GM12892 (cell line): ENCODE results near the gene CDH8.

ENCODE experiments used
- DNase-seq: peaks from one replicate; pipeline ENCODE4 v3.0.0; 2011; ENCODE audit not compliant: insufficient read length
- FAIRE-seq: peaks from 2 replicates; lab custom pipeline; 2011; peaks lifted over from hg19 to GRCh38; lab: Jason Lieb, UNC
- POLR2A ChIP-seq: IDR thresholded peaks from 2 replicates; pipeline ENCODE4 v1.6.1; 2011; ENCODE audit warnings: low read depth, low read length, control low read depth
- POLR2AphosphoS5 ChIP-seq: IDR thresholded peaks from 2 replicates; pipeline ENCODE4 v1.6.1; 2011; ENCODE audit warnings: low read depth, low read length, control low read depth
- TAF1 ChIP-seq: IDR thresholded peaks from 2 replicates; pipeline ENCODE4 v1.6.1; 2011; ENCODE audit warnings: low read depth, mild to moderate bottlenecking, control low read depth, low read length, borderline replicate concordance

CDH8 gene

DNA sequence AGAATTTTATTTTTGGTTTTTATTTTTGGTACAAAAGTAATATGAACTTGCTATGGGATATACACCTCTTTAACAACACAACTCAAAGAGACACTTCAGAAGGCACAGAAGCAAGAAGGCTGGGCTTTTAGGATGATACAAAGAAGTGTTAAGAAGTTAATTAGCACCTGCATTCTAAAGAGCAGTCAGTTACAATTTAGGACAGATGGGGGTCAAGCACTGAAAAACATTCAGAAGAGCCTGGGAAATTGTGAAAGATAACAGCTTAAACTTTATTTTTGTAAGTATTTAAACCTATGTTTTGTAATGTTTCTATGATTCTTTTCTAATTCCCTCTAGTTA lies 163.5 kb downstream of the CDH8 start:
- FAIRE-seq: no peak
- DNase-seq: no peak
- TF ChIP-seq TAF1 (no peak), POLR2A (no peak), POLR2AphosphoS5 (no peak)

DNA sequence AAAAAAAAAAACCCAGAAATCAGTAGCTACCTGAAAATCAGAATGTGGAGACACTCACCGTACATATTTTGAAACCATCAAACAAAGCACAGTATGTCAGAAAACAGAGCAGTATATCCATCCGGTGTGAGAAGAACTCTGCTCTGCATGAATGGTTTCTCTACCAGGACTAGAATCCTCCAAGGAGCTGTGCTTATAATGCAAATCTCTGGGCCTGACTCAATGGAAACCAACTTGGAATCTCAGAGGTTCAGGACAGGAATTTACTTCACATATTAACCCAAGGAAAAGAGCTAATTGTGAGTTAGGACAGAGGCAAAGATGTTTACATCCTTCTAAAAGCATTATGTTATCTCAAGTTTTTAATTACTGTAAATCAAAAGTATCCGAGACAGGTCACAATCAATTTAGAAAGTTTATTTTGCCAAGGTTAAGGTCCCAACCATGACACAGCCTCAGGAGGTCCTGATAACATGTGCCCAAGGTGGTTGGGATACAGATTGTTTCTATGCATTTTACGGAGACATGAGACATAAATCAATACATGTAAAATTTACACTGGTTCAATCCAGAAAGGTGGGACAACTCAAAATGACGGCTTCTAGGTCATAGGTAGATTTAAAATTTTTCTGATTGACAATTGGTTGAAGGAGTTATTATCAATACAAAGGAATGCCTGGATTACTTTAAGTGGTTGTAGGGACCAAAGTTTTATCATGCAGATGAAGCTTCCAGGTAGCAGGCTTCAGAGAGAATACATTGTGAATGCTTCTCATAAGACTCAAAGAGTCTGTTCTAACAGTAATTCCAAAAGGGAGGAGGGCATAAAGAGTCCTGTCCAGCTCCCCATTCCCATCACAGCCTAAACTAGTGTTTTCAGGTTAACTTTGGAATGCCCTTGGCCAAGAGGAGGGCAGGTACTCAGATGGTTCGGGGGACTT lies 164.1 kb downstream of the CDH8 start:
- DNase-seq (no peak), FAIRE-seq (no peak)
- TF ChIP-seq POLR2AphosphoS5: no peak
- no peak for TF ChIP-seq POLR2A
- no peak for TF ChIP-seq TAF1

DNA sequence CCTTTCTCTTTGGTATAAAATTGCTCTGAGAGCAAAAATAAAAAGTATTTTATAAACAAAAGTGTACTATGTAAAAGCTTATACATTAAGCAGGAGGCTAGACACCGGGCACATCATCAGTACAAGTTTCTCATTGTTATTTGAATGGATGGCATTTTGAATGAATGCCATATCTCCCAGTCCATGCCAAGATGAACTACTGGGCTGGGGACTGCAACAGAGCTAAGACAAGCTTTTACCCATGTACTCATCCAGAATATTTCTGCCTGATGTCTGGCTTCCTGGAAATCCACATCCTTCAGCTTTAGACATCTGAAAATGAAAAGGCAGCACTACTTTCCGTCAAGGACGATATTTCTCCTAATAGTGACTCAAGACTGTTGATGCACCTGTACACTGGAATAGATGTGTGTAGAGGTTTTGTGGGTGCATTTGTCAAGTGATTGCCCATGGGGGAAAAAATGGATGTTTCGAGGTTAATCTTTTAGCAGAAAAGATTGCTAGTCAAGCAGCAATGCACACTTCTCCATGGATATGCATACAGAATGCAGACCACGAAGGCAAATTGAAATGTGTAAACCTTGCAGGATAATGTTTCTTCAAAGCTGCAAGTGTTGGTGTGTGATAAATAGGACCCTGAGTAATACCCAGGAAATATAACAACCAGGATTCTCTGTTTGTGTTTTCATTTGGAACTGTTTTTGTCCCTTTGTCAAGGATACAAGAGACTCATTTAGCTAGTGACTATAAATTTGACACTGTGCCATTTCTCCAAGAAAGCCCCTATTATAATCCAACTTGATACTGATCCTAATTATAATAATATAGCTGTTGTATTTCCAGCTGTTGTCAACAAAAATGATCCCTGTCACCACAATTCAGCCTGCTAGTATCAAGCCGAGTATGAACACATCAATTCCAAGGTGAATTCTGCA lies 173.8 kb downstream of the CDH8 start:
- FAIRE-seq (no peak), DNase-seq (no peak)
- TF ChIP-seq POLR2A: no peak
- TF ChIP-seq POLR2AphosphoS5: no peak
- TF ChIP-seq TAF1: no peak

DNA sequence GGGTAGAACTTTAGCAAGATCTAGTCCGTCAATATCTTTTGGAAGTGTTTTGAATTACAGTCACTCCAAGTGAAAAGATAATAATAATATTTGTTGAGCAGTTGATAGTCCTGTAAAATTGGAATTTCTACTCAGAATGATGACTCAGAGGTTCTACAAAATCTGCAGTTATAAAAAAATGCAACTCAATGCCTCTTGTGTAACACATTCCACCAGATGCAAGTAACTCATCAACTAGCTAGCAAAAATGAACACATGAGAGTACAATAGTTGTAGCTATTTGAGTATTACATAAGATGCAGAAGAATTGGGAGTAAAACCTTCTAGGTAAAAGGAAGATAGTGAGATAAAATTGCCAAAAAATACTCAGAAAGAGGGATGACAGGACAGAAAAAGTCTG lies 177.2 kb downstream of the CDH8 start:
- no peak for TF ChIP-seq TAF1
- TF ChIP-seq POLR2A: no peak
- no peak for DNase-seq
- FAIRE-seq: no peak

DNA sequence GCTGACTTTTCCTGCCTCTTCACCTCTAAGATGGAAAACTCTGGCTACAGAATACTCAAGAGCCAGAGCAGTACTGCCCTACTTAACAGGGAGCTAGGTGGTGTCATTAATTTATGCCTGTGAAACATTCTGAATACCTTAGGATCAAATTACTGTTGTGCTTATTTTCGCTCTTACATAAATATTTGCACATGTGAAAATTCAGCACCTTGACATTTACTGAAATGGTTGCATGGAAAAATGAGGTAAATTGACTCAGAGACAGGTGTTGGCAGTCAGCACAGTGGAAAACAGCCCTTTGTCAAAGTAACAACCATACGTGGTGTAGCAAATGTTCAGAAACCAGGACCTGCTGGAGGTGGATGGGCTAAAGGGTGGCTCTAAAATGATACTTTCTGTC lies 193.6 kb downstream of the CDH8 start:
- TF ChIP-seq POLR2A (no peak), POLR2AphosphoS5 (no peak), TAF1 (no peak)
- DNase-seq (no peak), FAIRE-seq (no peak)

DNA sequence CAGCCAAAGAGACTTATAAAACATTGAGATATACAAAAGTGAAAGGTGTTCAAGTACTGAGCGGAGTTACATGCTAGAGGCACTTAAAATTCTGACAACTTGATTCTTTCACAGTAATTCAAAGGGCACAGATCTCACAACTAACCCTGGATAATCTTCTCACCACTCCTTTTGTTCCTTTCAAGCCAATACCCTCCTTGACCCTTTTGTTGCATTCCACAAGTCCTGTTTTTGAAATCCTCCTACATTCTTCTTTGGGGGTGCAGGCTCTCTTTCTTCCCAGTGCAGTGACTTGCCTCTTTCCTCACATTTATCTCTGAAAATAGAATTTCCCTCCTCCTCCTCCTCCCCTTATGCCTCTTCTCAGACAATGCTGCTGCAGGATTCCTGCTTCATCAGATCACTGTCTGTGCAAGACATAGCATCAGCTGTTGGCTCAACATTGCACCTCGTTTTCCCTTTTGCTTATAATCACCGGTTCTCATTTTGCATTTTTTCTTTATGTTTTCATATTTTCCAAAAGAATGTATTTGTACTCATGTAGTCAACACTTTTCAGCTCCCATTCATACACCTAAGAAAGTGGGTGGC lies 199.3 kb downstream of the CDH8 start:
- TF ChIP-seq TAF1: no peak
- no peak for TF ChIP-seq POLR2A
- no peak for TF ChIP-seq POLR2AphosphoS5
- no peak for FAIRE-seq

DNA sequence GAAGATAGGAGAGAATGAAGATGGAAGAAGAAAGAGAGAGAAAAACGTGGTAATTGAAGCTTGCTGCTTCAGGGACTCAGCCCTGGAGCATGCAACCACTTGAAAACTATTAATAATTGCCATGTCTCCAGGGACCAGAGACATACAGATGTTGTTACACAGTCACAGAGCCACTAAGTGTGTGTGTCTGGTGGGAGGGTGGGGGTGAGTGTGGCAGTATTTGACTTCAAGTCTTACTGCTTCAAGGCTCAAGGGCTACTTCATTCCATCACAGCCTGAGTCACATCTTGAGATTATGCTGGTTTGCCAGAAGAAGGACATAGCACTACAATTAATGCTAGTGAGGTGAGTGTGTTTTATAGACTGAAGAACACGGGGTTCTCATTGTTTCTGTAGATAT lies 202.2 kb downstream of the CDH8 start:
- DNase-seq: no peak
- TF ChIP-seq TAF1: no peak
- TF ChIP-seq POLR2AphosphoS5: no peak
- no peak for TF ChIP-seq POLR2A
- no peak for FAIRE-seq

More for the DNA sequence above, 199.3 kb downstream of the CDH8 start:
- no peak for DNase-seq

DNA sequence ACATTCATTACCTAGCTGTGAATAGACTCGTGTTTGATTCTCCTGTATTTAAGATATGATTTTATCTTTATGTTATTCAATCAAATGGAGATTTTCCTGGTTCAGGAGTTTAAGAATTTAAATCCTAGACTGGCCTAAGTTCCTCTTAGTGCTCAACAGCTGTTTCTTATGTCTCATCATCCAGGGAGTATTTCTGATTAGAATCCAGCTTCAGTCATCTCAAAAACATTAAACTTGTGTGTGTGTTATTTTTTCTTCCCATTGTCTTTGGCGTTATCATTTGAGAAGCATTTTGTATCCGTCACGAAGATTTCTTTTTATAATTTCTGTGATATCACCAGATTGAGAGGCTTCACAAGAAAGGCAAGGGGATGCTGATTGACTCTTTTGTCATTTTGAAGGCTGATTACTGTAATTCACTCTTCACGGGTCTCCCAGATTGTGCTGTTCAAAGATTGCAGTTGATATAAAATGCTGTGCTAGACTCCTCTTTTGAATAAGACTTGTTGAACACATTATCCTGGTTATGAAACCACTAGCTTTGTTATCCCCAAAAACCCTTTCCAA lies 204.8 kb downstream of the CDH8 start:
- TF ChIP-seq TAF1 (no peak), POLR2A (no peak), POLR2AphosphoS5 (no peak)
- no peak for DNase-seq
- FAIRE-seq: no peak

DNA sequence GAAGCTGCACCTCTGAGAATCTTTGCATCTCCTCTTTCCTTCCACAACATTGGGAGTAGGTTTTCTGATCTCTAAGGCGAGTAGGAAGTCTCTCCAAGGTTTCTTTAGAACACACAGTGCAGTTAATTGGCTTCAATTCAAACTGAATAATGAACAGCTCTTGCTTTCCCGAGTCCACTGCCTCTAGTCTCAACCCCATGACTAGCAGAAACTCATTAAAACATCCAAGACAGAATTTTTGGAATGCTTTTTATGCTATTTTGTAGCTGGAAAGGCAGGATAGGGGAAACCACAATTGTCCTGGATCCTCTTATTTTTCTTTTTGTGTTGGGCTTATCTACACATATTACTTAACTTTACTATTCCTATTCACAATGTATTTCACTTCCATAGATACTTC lies 206.6 kb downstream of the CDH8 start:
- DNase-seq: no peak
- no peak for FAIRE-seq
- TF ChIP-seq TAF1 (no peak), POLR2A (no peak), POLR2AphosphoS5 (no peak)

DNA sequence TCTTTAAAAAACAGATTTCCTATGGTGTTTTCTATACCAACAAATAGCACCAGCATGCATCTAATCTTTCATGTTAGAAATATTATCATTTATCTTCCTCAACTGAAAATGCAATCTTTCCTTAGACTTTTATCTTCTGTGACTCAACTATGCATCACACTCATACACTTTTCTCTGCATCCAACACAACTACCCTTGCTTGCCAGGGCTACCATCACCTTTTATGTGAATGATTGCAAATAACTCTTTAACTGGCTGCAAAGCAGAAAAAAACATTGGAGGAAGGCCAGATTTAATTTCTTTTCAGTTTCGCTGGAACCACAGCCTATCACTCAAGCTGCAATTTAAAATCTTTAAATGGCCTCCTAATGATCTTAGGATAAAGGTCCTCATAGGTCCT lies 212.9 kb downstream of the CDH8 start:
- TF ChIP-seq POLR2A: no peak
- TF ChIP-seq POLR2AphosphoS5: no peak
- TF ChIP-seq TAF1: no peak
- DNase-seq (no peak), FAIRE-seq (no peak)

DNA sequence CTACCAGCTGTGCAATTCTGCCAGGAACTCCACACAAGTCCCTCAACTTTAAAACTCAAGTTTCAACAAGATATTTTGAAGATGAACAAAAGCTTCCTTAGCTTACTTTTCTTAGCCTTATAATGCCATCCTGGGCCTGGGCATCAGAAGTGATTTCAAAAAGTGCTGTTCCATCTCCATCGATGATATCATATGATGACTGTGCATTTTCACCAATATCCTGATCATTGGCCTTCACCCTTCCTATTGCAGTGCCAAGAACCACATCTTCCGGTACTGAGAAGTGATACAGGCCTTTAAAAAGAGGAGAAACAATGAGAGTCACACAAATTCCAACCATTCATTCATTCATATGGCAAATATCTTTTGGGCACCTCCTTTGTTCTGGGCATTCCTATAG lies 215.4 kb downstream of the CDH8 start:
- TF ChIP-seq POLR2AphosphoS5: no peak
- no peak for TF ChIP-seq TAF1
- TF ChIP-seq POLR2A: no peak
- no peak for FAIRE-seq

DNA sequence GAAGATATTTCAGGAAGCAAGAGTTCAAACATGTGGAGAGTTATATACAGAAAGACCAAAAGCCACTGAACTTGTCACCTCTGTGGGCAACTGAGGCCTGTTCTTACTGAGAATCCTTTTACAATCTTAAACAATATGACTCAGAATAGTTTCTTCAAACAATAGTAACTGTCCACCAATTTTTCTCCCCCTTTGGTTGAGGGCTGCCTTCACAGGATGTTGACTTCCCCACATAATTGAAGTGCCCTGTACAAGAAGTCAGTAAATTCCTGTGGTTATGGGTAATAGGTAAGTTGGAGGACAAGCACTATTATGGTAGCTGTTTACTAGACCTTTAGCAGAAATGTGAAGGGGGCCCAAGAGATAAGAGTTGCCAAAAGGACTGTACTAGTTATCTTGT lies 215.8 kb downstream of the CDH8 start:
- FAIRE-seq (no peak), DNase-seq (no peak)
- TF ChIP-seq TAF1 (no peak), POLR2A (no peak), POLR2AphosphoS5 (no peak)

More for the DNA sequence above, 215.4 kb downstream of the CDH8 start:
- DNase-seq: no peak
